IgD-negative memory B cell (primary cell): ENCODE data around the gene ROBO1. TPM values are rescaled to one million over a fixed set of nuclear protein-coding genes. Genes with fewer than 3 reads are reported as not detected.

Experiments used
- H3K27ac Mint-ChIP-seq, 3 donors: one replicate each; pipeline ENCODE4 v1.8.0; 2020 to 2022; ENCODE audit warnings: mild to moderate bottlenecking in 3 of 3, mixed read lengths in 3 of 3, moderate library complexity in 1 of 3
- H3K27me3 Mint-ChIP-seq: one replicate; pipeline ENCODE4 v1.8.0; 2021; ENCODE audit warnings: mixed read lengths
- H3K36me3 Mint-ChIP-seq: one replicate; pipeline ENCODE4 v1.8.0; 2020; ENCODE audit warnings: mild to moderate bottlenecking, mixed read lengths
- H3K4me1 Mint-ChIP-seq, 3 donors: one replicate each; pipeline ENCODE4 v1.8.0; 2020 to 2022; ENCODE audit warnings: mixed read lengths in 3 of 3, mild to moderate bottlenecking in 1 of 3
- H3K4me3 Mint-ChIP-seq, 4 donors: one replicate each; pipeline ENCODE4 v1.8.0; 2020 to 2022; ENCODE audit warnings: mild to moderate bottlenecking in 4 of 4, mixed read lengths in 4 of 4, moderate library complexity in 3 of 4
- H3K9me3 Mint-ChIP-seq, 3 donors: one replicate each; pipeline ENCODE4 v1.8.0; 2020 to 2021; ENCODE audit warnings: mixed read lengths in 3 of 3, mild to moderate bottlenecking in 1 of 3
- polyA plus RNA-seq: library from polyadenylated mRNA; unstranded; fragments of 300-500 nt; fragmentation: Illumina TruSeq; gene quantifications from one replicate; pipeline ENCODE4 v1.2.3, GENCODE V29; 2021

ROBO1 gene
- polyA plus RNA-seq, 1 donor from 2014 or later, result 2.3 TPM

DNA sequence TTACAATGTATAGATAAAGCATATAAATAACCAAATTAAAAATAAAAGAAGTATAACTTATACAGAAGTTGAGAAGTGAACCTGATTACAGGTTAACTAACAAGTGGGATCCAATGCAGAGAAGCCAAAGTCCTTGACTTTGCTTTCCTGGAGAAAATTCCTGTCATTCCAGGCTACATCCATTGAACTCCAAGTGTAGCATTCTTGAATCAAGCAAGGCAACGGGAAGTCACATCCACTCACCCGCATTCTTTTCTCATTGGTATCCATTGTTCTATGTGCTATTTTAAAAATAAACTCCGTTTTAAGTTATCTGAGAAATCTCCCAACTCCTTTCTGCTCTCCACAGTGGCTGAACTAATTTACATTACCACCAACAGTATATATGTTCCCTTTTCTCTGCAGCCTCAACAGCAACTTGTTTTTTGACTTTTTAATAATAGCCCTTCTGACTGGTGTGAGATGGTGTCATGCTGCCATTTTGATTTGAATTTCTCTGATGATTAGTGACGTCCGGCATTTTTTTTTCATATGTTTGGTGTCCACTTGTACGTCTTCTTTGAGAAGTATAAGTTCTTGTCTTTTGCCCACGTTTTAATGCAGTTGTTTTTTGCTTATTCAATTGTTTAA is 534.3 kb downstream of the ROBO1 start:
- H3K27me3 Mint-ChIP-seq, result no peaks in the 10 kb centered on the region
- no peak overlapping the region for H3K27ac Mint-ChIP-seq
- H3K36me3 Mint-ChIP-seq, result no peaks in the 10 kb centered on the region

DNA sequence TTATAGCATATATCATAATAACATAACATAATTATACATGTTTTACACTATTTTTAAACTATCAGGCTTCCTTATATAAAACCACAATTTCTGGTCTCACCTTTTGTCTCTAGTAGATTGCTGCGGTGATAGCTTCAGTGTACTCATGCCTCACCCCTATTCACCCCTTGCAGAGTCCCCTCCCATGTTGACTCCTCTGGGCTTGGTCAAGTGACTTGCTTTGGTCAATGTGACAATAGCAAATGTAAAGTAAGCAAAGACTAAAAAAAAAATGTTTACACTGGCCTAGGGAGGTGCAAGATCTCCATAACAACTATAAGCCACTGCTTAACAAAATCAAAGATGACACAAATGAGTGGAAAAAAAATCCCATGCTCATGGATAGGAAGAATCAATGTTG is 537.5 kb downstream of the ROBO1 start:
- H3K4me3 Mint-ChIP-seq, result no peak overlapping the region
- no peak overlapping the region for H3K27ac Mint-ChIP-seq
- no peaks in the 10 kb centered on the region for H3K4me1 Mint-ChIP-seq
- H3K27me3 Mint-ChIP-seq, result no peaks in the 10 kb centered on the region
- H3K36me3 Mint-ChIP-seq, result no peaks in the 10 kb centered on the region
- H3K9me3 Mint-ChIP-seq, result peaks cover 4 to 8% (median 4%) of the 10 kb centered on the region in 3 donors

More for the DNA sequence above, 534.3 kb downstream of the ROBO1 start:
- Mint-ChIP-seq H3K4me1 (no peaks in the 10 kb centered on the region), H3K9me3 (peaks cover 3 to 4% (median 4%) of the 10 kb centered on the region in 3 donors), H3K4me3 (no peak overlapping the region)

DNA sequence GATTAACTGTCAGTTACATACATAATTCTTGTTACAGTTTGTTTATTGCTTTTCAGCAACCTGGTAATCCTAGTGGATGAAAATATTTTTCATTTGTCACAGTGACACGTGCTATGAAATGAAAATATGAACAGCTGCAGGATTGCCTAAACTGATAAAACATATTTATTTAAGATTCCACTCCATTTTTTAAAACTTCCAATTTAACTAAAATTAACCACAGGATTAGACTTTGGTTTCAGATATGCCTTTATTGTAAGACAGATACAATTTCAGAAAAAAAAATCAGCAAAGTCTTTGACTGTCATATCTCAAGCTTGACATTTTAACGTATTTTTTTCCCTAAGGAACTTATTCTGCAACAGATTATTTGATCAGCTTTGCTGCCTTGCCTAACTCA is 550.7 kb downstream of the ROBO1 start:
- Mint-ChIP-seq H3K27me3 (no peaks in the 10 kb centered on the region), H3K36me3 (no peaks in the 10 kb centered on the region), H3K27ac (no peak overlapping the region), H3K4me3 (no peak overlapping the region), H3K4me1 (no peaks in the 10 kb centered on the region), H3K9me3 (no peaks in the 10 kb centered on the region)

DNA sequence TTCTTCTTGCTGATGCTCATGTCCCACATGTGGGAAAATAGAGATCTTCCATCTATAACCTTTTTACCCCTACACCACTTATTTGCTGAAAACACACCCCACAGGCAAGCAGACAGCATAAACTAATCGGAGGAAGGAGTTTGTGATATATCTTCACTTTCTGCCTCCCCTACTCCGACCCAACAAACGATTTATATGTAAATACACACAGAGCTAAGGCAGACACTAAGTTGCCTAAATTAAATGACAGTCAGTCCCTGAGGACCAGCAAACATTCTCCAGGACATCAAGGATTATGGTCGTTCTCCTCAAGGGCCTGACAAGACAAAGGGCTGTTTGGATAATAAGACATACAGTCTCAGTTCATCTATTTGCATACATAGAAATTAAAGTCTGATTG is 552.5 kb downstream of the ROBO1 start:
- Mint-ChIP-seq H3K9me3 (peaks cover 0 to 4% (median 1%) of the 10 kb centered on the region in 3 donors), H3K27ac (peak overlapping the region in 1 of 3 donors; percentile 62), H3K36me3 (no peaks in the 10 kb centered on the region), H3K4me1 (no peaks in the 10 kb centered on the region), H3K27me3 (no peaks in the 10 kb centered on the region), H3K4me3 (no peak overlapping the region)

DNA sequence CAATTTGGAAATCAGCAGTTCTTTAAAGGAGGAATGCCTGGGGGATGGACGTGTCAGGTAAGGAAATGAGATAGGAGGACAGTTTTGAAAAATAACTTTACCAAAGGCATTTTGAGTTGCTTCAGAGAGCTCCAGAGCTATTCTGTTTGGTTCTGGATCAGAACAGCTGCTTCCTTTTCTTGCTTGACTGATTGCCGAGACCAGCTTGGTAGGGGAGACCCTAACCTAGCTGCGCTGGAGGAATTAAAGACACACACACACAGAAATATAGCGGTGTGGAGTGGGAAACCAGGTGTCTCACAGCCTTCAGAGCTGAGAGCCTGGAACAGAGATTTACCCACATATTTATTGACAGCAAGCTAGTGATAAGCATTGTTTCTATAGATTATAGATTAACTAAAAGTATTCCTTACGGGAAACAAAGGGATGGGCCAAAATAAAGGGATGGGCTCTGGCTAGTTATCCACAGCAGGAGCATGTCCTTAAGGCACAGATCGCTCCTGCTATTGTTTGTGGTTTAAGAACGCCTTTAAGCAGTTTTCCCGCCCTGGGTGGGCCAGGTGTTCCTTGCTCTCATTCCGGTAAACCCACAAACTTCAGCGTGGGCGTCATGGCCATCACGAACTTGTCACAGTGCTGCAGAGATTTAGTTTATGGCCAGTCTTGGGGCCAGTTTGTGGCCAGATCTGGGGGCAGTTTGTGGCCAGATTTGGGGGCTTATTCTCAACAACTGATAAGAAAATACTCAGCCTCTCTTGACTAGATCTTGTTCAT is 556.0 kb downstream of the ROBO1 start:
- peaks cover 4 to 12% (median 7%) of the 10 kb centered on the region in 3 donors for H3K9me3 Mint-ChIP-seq
- H3K27me3 Mint-ChIP-seq, result no peaks in the 10 kb centered on the region
- H3K27ac Mint-ChIP-seq, result no peak overlapping the region
- peaks cover 2% of the 10 kb centered on the region for H3K36me3 Mint-ChIP-seq
- no peak overlapping the region for H3K4me3 Mint-ChIP-seq
- H3K4me1 Mint-ChIP-seq, result no peaks in the 10 kb centered on the region

DNA sequence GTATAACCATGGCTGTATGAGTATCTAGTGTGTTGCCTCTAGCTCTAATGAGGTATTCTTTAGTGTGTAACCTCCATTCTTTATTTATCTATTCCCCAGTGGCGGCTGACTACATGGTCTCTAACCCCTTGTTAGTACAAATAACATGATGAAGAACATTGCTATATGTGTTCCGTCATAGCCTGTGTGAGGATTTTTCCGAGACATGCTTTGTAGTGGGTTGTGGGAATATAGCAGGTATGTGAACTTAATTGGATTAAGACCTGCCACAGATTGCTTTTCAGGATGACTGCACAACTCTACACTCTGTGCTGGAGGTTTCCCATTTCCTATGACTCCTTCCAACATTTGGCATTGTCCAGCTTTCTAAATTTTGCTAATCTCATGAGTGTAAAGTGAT is 563.4 kb downstream of the ROBO1 start:
- H3K36me3 Mint-ChIP-seq, result no peaks in the 10 kb centered on the region

DNA sequence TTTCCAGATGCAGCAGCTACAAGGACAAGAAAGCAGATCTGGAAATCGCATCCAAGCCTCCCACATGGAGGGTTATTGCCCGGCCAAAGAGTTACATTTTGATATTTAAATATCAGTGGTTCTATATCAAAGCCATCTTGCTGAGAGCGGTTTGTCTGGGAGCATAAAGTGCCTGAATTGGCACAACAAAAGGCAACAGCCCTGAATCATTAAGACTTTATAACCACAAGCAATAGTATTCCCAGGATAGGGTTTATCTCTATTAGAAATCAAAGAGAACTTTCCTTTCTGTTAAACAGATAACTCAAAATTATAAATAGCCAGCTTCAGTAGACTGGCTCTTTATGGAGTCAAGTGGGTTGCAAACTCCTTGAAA is 564.7 kb downstream of the ROBO1 start:
- no peaks in the 10 kb centered on the region for H3K27me3 Mint-ChIP-seq
- H3K4me1 Mint-ChIP-seq, result no peaks in the 10 kb centered on the region
- H3K27ac Mint-ChIP-seq, result no peak overlapping the region
- no peak overlapping the region for H3K4me3 Mint-ChIP-seq
- H3K36me3 Mint-ChIP-seq, result no peaks in the 10 kb centered on the region
- peaks cover 2 to 6% (median 4%) of the 10 kb centered on the region in 3 donors for H3K9me3 Mint-ChIP-seq

More for the DNA sequence above, 563.4 kb downstream of the ROBO1 start:
- Mint-ChIP-seq H3K27me3 (no peaks in the 10 kb centered on the region), H3K4me3 (no peak overlapping the region), H3K27ac (no peak overlapping the region), H3K9me3 (peaks cover 0 to 6% (median 4%) of the 10 kb centered on the region in 3 donors), H3K4me1 (no peaks in the 10 kb centered on the region)

DNA sequence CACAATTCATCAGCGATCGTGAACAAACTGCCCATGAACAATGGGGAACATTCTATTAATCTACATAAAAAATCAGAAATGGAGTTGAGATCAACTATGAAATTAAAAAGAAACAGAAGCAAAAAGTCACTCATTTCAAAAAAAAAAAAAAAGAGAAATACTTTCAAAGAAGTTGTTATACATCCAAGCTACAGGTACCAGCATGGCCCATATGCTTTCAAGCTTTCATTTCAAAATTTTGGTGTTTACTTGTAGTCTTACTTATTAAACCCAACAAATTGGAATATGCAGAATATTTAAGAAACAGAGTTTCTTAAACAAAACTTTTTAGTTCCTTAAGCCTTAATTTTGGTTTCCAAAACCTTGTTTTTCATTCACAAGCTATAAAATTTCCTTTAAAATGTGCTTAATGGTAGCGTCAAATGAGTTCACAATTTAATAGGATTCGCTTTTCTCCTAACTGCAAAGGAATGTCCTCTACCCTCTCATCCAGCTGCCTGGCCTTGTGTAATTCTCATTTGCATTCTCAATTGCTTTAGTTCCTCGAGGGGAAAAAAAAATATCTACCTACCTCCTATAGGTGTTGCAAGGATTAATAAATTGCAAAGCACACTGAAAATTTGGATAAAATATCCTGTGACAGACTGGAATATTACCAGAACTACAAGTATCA is 565.2 kb downstream of the ROBO1 start:
- H3K9me3 Mint-ChIP-seq, result peaks cover 2 to 6% (median 4%) of the 10 kb centered on the region in 3 donors
- H3K27me3 Mint-ChIP-seq, result no peaks in the 10 kb centered on the region
- H3K4me3 Mint-ChIP-seq, result no peak overlapping the region
- no peak overlapping the region for H3K27ac Mint-ChIP-seq
- no peaks in the 10 kb centered on the region for H3K4me1 Mint-ChIP-seq
- no peaks in the 10 kb centered on the region for H3K36me3 Mint-ChIP-seq

DNA sequence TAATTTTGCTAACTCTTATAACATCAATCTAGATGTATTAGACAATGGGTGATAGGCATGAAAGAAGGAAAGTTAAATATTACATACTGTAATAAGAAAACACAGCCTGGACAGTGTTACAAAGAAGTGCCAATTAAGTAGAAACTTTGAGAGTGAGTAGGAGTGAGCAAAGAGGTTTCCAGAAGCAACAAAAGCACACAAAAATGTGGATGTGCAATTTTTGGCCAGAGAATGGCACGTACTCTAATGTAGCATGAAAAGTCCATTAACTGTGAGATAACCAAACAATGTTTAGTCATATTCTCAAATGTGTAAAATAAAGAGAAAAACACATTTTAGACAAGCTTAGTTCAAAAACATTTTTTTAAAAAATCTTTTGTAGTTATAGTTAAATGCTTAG is 567.3 kb downstream of the ROBO1 start:
- H3K27ac Mint-ChIP-seq, result no peak overlapping the region
- no peaks in the 10 kb centered on the region for H3K36me3 Mint-ChIP-seq
- H3K9me3 Mint-ChIP-seq, result peaks cover 3 to 4% (median 4%) of the 10 kb centered on the region in 3 donors
- no peaks in the 10 kb centered on the region for H3K27me3 Mint-ChIP-seq
- no peaks in the 10 kb centered on the region for H3K4me1 Mint-ChIP-seq
- H3K4me3 Mint-ChIP-seq, result no peak overlapping the region

DNA sequence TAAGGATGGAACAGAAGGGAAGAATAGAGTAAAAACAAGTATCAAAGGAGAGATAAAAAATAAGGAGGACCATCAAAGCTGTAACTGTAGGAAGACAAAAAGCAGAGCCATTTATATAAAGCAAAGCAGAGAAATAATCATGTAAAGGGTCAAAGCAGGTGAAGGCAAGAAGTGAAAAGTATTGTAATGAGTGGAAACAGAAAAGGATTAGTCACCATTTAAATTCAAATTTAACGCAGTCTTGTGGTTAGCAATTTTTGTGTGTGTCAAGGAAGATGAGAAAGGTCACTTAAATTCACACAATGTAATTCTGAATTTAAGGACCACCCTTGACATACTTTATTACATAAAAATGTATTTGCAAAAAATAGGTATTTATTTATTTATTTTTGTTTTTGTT is 567.8 kb downstream of the ROBO1 start:
- H3K9me3 Mint-ChIP-seq, result peaks cover 3 to 4% (median 4%) of the 10 kb centered on the region in 3 donors
- no peak overlapping the region for H3K4me3 Mint-ChIP-seq
- no peak overlapping the region for H3K27ac Mint-ChIP-seq

DNA sequence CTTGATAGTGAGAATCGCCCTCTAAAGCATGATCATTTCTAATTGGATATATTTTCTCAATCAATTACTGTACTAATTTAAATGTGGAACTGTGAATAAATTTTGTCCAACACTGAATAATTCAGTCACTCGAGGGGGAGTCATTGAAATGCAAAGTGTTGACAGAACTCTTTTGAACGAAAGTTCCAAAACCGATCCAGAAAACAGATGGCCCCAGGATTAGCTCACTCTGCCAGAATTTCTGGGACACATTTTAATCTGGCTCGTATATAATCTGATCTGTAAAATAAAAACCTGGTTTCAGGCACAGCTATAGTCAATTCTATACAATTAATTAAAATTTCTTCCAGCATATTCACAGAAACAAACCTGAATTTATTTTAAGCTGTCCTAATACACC is 580.4 kb downstream of the ROBO1 start:
- Mint-ChIP-seq H3K9me3 (peaks cover 0 to 7% (median 3%) of the 10 kb centered on the region in 3 donors), H3K27ac (no peak overlapping the region), H3K4me1 (no peaks in the 10 kb centered on the region), H3K36me3 (no peaks in the 10 kb centered on the region), H3K4me3 (no peak overlapping the region), H3K27me3 (no peaks in the 10 kb centered on the region)

More for the DNA sequence above, 567.8 kb downstream of the ROBO1 start:
- Mint-ChIP-seq H3K4me1 (no peaks in the 10 kb centered on the region), H3K36me3 (no peaks in the 10 kb centered on the region), H3K27me3 (no peaks in the 10 kb centered on the region)

DNA sequence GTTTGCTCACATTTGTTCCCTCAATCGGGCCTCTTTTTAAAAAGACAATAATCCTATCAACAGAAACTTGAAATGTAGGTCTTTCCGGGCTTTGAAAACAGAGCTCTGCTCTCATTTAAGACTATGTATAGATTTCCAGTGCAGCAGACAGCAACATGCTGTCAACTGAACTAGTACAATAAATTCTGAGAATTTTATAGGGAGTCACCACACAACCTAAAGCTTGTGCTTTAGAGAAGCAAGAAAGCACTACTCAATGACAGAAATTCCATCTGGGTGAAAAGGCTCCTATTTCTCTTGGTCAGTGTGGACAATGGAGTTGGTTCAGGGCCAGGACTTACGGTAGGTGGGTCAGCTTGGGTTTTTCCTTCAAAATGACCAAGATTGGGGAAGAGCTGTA is 583.5 kb downstream of the ROBO1 start:
- Mint-ChIP-seq H3K9me3 (peaks cover 3 to 7% (median 3%) of the 10 kb centered on the region in 3 donors), H3K36me3 (no peaks in the 10 kb centered on the region), H3K4me1 (no peaks in the 10 kb centered on the region), H3K27me3 (no peaks in the 10 kb centered on the region), H3K27ac (no peak overlapping the region), H3K4me3 (no peak overlapping the region)

DNA sequence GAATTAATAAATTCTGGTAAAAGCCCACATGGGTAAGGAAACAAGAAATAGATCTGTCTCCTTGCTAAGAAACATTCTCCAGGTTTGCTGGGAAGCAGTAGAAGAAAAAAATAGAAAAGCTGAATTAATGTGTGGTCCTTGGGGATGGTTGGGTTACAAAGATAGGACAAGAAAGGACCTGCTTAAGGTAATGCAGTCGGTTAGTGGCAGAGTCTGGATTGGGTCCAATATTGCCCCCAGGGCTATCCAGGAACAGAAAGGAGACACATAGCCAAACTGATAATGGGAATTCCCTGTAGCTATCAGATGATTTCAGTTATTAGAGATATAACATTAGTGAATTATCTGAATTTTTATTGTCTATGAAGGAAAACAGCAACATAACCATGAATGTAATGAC is 584.3 kb downstream of the ROBO1 start:
- no peak overlapping the region for H3K4me3 Mint-ChIP-seq
- peaks cover 3 to 7% (median 3%) of the 10 kb centered on the region in 3 donors for H3K9me3 Mint-ChIP-seq
- no peaks in the 10 kb centered on the region for H3K36me3 Mint-ChIP-seq
- H3K27ac Mint-ChIP-seq, result no peak overlapping the region
- no peaks in the 10 kb centered on the region for H3K4me1 Mint-ChIP-seq
- no peaks in the 10 kb centered on the region for H3K27me3 Mint-ChIP-seq

DNA sequence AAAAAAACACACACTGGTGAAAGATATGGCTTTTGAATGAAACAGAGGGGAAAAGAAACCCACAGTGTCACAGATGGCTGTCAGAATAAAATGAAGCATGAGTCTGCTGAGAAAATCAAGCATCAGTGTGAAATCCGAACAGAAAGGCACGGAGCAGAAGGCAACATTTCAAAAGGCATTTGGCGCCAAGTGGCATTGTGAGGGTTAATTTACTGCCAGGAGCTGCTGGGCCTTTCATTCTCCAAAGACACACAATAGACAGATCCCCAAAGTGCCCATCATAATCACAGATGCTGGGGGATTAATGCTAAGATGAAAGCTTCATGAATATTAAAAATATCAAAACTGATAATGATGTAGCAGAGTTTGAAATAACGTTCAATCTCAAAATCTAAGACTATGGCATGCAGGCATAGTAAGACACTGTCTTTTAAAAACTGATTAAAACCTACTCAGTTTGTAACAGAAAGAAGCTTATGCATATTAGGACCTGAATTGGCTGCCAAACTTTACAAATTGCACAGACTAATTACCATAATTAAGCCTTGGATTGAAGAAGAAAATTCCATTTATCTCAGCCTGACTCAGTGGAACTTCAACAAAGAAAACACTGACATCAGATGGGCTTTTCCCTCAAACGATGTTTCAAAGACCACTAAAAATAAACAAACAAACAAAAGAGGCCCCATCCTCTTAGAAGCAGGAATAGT is 589.2 kb downstream of the ROBO1 start:
- H3K4me3 Mint-ChIP-seq, result no peak overlapping the region
- H3K27ac Mint-ChIP-seq, result no peak overlapping the region
- no peaks in the 10 kb centered on the region for H3K27me3 Mint-ChIP-seq

DNA sequence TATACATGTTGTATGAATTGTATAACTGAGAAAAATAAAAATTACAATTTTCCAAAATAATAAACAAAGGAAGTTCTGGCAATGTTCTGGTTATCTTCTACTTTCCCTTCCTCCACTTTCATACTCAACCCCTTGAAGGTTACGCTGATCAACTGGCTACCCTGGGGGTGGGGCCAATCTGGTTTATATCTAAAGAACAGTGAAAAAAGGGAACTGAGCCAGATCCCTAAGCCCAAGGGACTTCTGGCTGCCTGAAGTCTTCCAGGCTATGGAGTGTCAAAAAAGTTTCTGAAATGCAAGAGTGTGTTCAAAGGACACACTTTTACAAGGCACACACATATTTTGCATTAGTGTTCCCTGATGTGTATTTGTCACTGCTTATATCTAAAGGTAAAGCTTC is 591.9 kb downstream of the ROBO1 start:
- H3K36me3 Mint-ChIP-seq, result no peaks in the 10 kb centered on the region
- H3K4me1 Mint-ChIP-seq, result no peaks in the 10 kb centered on the region
- H3K9me3 Mint-ChIP-seq, result no peaks in the 10 kb centered on the region
- H3K27ac Mint-ChIP-seq, result no peak overlapping the region
- H3K4me3 Mint-ChIP-seq, result no peak overlapping the region
- H3K27me3 Mint-ChIP-seq, result no peaks in the 10 kb centered on the region

More for the DNA sequence above, 589.2 kb downstream of the ROBO1 start:
- Mint-ChIP-seq H3K36me3 (no peaks in the 10 kb centered on the region), H3K4me1 (no peaks in the 10 kb centered on the region), H3K9me3 (peaks cover 0 to 3% (median 3%) of the 10 kb centered on the region in 3 donors)
